Measurements from ENCODE around the gene REN. TPM values are rescaled to one million over a fixed set of nuclear protein-coding genes. Genes with fewer than 3 reads are reported as not detected.

The REN gene
- total RNA-seq, 4 donors from 2014 or later: not detected

GRCh38 chr1:204128964-204129896 is 36.9 kb downstream of the REN start:
- no peak for TF ChIP-seq CTCF (IDR thresholded peaks at IDR 0.05; ENCODE audit: low read depth)

- no peak for TF ChIP-seq CTCF (IDR thresholded peaks at IDR 0.05; ENCODE audit: low read depth)
Observed at GRCh38 chr1:204128464-204128963, 37.6 kb downstream of the REN start.

GRCh38 chr1:204127597-204128242 is 38.4 kb downstream of the REN start:
- no peak for TF ChIP-seq CTCF (IDR thresholded peaks at IDR 0.05; ENCODE audit: low read depth)

GRCh38 chr1:204126956-204127355 is 39.2 kb downstream of the REN start:
- TF ChIP-seq CTCF (IDR thresholded peaks at IDR 0.05; ENCODE audit: low read depth): no peak

- no peak for TF ChIP-seq CTCF (IDR thresholded peaks at IDR 0.05; ENCODE audit: low read depth)
Observed at GRCh38 chr1:204126386-204126785, 39.8 kb downstream of the REN start.

- TF ChIP-seq CTCF (IDR thresholded peaks at IDR 0.05; ENCODE audit: low read depth): no peak
Observed at GRCh38 chr1:204125759-204126351, 40.3 kb downstream of the REN start.

GRCh38 chr1:204124639-204125038 is 41.5 kb downstream of the REN start:
- no peak for TF ChIP-seq CTCF (IDR thresholded peaks at IDR 0.05; ENCODE audit: low read depth)

All from subcutaneous adipose tissue (tissue), 4 donors.